GM04503 (cell line): Measurements from ENCODE around the gene LUC7L3.
A peak's percentile ranks its signal among the peaks of the same experiment; 100 is the strongest.
"Not testable (repeated sequence)": the region's sequence is repeated elsewhere in the genome, so short reads cannot be mapped to it uniquely, and the experiment has no call there.

Experiments used
- DNase-seq: peaks from one replicate; pipeline ENCODE4 v3.0.0-alpha.2; 2012; ENCODE audit warnings: low read depth

LUC7L3 gene

GRCh38 chr17:50686494-50687199 is 32.8 kb upstream of the LUC7L3 start:
- DNase-seq, result peak; percentile 87

DNA sequence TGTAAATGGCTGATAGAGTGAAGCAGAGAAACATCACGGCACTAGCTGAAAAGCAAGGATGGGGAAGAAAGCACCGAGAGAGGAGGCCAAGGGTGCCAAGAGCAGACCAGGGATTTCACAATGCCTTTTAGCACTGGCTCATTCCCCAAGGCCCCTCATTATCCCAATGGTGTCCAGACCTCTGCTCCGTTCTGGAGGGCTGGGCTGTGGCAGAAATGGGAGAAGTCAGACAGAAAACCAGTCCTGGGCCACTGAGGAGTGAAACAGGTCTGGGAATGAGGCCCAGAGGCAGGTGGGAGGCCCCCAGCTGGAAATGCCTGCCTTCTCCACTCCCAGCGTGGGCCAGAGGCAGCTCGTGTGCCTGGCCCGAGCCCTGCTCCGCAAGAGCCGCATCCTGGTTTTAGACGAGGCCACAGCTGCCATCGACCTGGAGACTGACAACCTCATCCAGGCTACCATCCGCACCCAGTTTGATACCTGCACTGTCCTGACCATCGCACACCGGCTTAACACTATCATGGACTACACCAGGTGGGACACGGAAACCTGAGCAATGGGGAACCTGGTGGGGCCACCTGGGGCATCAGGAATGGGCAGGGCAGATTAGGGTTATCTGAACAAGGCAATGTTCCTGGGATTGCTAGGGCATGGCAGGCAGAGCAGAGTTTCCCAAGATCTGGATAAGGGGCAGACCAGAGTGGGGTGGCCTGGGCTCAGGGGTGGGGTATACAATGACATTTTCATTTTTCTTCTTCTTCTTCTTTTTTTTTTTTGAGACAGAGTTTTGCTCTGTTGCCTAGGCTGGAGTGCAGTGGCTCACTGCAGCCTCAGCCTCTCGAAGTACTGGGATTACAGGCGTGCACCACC is 32.0 kb upstream of the LUC7L3 start:
- no peak for DNase-seq

DNA sequence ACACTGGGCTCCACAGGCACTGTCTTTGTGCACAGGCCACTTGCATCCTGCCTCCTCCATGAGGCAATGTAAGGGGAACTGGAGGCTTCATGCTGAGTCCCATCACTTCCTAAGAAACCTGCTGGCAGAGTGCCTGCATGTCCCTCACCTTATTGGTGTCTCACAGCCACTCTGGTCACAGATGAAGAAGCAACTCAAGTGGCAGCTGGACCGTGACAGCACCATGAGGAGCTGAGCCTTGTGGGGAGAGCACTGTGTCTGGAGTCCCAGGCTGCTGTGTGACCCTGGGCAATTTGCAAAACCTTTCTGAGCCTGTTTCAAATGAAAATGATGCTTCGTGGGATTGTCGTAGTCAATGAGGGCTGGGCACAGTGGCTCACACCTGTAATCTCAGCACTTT is 31.2 kb upstream of the LUC7L3 start:
- no peak for DNase-seq

DNA sequence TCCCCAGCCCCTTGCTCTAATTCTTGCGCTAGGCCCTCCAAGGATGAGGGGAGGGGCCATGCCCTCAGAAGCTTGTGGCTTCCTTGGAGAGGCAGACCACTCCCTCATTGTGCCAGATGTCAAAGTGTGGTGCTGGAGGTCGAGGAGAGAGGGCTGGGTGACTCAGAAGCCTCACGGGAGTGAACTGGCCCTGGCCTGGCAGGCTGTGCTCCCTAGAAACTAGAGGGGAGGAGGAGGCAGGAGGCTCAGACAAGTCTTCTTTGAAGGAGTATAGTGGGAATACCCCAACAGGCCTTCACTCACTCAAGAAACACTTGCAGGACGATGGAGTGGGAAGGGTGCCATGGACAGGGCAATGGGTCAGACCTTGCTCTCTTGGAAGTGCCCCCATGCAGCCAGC is 30.2 kb upstream of the LUC7L3 start:
- DNase-seq, result no peak

- DNase-seq, result no peak
Measured at GRCh38 chr17:50689956-50690886, 29.2 kb upstream of the LUC7L3 start.

DNA sequence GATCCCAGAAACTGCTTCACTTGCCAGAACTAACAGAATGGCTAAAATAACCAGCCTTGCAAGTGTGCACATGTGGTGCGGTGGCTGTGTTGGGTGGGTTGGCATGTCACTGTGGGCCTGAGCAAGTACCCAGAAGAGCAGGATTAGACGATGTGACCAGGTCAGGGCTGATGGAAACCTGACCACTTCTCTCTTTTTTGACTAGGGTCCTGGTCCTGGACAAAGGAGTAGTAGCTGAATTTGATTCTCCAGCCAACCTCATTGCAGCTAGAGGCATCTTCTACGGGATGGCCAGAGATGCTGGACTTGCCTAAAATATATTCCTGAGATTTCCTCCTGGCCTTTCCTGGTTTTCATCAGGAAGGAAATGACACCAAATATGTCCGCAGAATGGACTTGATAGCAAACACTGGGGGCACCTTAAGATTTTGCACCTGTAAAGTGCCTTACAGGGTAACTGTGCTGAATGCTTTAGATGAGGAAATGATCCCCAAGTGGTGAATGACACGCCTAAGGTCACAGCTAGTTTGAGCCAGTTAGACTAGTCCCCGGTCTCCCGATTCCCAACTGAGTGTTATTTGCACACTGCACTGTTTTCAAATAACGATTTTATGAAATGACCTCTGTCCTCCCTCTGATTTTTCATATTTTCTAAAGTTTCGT is 28.4 kb upstream of the LUC7L3 start:
- DNase-seq, result no peak

DNA sequence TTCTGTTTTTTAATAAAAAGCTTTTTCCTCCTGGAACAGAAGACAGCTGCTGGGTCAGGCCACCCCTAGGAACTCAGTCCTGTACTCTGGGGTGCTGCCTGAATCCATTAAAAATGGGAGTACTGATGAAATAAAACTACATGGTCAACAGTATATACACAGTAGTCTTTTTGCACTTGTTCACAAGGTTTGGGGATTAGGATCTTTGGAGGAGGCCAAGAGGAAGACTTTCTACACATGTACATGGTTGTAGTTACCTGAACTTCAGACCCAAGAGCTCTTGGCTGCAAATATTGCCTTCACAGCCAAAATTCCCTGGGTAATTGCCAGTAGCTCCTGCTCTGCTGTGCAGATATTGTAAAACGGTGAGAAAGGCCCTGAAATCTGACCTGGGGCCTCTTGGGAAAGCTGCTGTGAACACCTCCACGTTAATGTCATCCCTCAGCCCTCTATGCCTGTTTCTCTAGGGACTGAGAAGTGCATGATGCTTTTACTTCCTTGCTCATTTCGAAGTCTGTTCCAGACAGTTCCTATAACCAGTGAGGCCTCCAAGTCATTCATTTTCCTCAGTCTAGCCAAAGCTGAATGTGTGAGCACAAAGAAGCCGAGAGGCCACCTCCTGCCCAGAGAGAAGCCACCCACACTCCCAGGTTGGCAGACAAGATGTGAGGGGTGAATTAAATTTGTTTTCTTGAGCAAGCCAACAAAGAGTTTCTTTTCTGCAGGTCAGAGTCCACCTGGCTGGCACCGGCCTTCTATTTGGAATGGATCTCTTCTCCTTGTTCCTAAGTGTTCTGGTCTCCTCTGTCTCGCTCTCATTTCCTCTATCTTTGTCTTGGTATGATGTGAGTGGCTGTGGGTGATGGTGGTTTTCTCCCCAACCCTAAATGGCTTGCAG is 27.6 kb upstream of the LUC7L3 start:
- no peak for DNase-seq

DNA sequence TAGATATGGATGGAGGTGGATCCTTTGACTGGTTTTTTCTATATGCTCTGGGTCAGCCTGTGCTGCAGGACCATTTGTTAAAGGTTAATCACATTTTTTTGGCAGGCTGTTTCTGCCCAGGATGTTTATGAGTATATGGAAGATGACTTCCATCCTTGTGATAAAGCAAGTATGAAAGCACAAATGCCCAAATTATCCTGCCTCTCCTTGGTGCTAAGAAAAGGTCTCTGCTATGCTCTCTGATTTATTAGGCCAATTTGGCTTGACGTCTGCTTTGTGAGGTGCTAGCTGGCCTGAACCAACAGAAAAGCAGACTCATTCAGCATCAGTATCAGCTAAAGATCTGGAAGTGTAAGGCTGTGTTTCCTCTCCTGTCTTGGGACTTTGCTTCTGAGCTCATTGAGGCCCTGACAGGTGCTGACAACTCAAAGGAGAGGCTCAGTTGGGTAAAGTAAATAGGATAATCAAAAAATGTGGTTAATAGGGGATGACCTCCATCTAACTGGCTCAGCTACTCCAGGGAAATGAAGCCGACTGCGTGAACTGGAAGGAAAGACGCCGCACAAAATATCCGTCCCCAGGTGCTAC is 26.9 kb upstream of the LUC7L3 start:
- DNase-seq, result no peak

DNA sequence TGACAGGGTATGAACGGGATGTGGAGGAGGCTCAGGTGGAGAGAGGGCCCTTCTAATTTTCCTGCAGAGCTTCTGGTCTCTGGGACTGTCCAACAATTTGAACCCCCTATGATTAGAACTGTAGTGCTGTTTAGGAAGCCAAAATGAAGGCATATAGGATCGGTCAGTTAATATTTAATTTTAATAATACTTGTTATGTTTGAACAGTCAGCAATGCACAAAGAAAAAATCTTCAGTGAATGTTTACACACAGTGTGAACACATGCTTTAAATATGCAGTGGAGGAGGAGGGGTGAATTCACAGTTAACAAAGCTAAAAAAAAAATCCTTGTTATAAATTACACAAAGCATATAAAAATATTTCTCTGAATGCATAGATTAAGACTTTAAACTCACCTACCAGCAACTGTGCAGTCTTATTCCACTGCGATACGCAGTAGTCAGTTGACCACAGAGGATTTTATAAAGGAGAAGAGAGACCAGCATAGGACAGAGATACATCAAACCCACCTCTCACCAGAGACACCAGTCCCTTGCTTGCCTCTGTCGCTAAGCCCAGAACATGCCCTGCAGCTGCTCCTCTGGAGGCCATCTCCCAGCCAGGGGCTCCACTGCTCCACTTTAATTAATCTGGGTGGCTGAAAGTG is 26.2 kb upstream of the LUC7L3 start:
- no peak for DNase-seq

DNA sequence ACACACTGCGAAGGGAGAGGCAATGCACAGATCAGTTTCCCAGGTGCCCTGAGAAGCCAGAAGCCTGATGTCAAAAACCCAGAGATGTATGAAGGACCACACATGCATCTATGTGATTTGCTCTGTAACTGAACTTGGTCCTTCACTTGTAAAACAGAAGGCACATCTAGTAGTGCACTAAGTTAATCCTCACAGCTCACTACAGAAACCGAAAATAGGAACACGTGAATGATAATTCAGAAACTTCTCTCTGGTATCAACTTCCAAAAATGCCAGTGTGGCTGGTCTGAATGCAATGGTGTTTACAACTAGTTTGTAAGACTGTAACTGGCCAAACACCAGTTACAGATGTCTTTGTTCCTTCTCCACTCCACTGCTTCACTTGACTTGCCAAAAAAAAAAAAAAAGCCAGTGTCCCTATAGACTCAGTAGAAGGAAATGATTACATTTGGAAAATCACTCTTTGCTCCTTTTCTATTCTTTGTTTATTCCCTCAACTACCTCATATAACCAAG is 23.0 kb upstream of the LUC7L3 start:
- DNase-seq, result no peak

DNA sequence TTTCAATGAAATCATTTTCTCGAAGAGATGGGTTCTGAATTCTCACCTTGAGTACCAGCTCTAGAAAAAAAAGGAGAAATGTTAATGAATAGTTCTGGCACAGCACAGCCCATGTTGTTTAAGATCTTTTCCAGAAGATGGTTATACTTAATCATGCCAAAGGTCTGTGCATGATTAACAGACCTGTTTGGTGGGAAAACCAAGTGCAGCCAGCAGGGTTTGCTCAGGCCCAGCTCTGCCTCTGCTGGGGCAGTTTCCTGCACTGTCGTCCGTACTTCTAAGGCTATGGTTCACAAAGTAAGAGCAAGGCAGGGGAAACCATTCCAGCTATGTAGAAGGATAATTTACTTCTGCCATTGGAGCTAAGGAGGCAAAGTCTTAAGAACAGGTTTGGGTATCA is 22.3 kb upstream of the LUC7L3 start:
- DNase-seq, result no peak

DNA sequence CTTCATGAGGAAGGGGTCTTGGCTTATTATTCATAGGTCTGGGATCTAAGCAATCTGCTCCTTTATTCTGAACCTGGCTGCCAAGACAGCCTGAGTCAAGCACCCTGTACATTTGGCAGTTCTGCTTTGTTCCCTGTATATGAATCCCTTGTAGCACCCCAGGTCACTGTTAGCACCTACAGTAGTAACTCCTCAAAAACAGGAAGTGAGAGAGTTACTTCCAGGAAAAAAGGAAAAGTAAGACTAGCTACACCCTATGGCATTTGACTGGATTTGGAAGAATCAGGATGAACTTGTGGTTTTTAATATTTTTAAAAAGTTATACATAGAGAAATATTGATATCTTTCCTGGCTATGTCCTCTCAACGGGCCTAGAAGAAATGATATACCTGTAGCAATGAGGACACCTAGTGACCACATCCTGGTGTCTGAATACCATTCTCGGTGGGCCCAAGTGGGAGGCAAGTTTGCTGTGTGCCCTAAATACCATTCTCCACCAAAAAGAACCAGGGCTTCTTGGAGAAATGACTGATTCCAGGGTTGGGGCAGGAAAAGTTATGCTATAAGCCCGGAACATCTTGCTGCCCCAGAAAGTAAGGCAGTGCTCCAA is 21.6 kb upstream of the LUC7L3 start:
- no peak for DNase-seq

- DNase-seq, result no peak
Measured at GRCh38 chr17:50699410-50699809, 20.0 kb upstream of the LUC7L3 start.

- no peak for DNase-seq
Measured at GRCh38 chr17:50703162-50703561, 16.2 kb upstream of the LUC7L3 start.

DNA sequence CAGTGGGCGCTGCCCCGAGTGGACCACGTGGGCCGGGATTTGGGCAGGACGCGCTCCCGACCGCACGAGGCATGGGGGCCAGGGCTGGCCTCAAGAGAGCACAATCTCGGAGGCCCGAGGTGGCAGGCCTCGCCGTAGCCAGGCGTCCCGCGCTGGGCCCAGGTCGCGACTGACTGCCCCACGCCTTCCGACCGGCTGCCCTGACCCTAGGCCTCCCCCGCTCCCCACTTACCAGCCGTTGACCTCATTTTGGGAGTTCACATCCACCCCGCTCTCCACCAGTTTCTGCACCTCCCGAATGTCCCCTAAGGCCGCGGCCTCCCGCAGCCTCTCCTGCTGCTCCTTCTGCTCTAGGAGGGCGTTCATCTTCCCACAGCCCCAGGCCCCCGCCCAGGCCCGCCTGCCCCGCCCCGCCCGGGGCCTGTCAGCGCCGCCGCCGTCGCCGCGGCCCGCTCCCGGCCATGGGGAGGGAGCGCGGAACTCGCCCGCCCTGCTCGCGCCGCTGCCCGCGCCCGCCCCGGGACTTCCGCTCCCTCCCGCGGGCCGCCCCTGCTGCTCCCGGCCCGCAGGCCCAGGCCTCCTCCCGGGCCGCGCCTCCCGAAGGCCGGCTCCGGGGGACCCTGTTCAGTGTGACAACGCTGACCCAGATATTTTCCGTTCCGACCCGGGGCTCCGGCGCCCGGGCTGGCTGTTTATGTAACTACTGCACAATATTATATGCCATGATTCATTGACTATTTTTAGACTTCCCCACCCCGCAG is 11.9 kb upstream of the LUC7L3 start, which contains the start of gene ANKRD40:
Gene ANKRD40 (minus strand): TSS at position 626 of the 761 bp plus-strand sequence. CDS start 260 bp downstream, at position 366.
- DNase-seq, result peak; percentile 79

DNA sequence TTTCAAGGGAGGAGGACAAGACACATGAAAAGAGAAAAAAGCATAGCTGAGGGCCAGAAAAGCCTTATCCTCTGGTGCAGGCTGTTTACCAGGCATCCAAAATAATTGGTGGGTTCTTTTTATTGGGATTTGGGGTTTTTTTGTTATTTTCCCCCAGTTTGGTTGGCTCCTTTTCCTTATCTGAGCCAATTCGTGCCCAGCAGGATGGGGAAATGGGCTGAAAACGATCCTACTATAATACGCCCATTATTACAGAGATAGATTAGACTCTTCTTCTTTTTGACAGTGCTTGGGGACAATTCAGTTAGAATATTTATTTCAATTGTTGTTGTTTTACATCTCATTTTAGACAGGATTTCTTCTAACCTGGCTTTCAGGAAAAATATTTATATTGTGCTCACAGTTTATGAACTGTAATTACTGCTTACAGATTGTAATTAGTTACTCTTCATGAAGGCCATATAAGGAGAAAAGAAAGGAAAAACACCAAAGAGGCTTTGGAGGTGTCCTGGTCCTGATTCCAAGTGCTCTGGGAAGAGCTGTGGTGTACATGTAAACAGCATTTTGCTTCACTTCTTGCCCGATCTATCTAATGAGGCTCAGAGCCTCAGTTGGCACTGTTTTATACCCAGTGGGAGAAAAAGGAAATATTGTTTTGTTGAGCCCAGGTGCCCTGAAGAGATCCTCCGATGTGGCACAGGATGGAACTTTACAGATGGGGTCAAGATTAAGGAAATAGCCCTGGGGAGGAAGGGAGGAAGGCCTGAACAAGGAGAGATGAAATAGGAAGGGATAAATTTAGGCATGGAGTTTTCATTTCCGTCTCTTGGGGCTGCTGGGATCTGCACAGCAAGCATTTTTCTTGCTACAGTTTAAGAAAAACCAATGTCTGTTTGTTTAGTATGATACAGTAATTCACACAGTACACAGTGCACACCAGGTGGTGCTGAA is 11.1 kb upstream of the LUC7L3 start:
- DNase-seq, result no peak

DNA sequence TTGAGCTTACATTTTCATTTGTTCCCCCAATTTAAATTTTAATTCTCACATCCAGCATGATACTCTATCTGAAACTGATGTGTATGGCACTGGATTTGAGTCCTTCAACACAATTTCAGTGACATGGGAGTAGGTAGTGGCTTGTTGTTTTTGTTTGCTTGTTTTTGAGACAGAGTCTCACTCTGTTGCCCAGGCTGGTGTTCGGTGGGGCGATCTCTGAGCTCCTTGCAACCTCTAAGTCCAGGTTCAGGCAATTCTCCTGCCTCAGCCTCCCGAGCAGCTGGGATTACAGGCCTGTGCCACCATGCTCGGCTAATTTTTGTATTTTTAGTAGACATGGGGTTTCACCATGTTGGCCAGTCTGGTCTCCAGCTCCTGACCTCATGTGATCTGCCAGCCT is 10.3 kb upstream of the LUC7L3 start:
- not testable (repeated sequence) for DNase-seq
